Activated CD4-positive, alpha-beta T cell treated with anti-CD3 and anti-CD28 coated beads, Interleukin-2, amount 10 ng/mL, durations not matched to agents 7 days and 5 days (primary cell): ENCODE measurements around the gene NUDT7. TPM values are rescaled to one million over a fixed set of nuclear protein-coding genes. Genes with fewer than 3 reads are reported as not detected.
A peak's percentile ranks its signal among the peaks of the same experiment; 100 is the strongest.

ENCODE experiments used
- CTCF ChIA-PET: fragments of 350-600 bp; sonication (Branson Sonifier 250); formaldehyde crosslinking; loops from one replicate; lab custom pipeline; 2021; ENCODE audit warnings: antibody characterized with exemption; lab: Charles Lee
- POLR2A ChIA-PET: fragments of 350-600 bp; sonication (Branson Sonifier 250); formaldehyde crosslinking; loops from one replicate; lab custom pipeline; 2021; ENCODE audit warnings: antibody characterized with exemption; lab: Charles Lee
- DNase-seq: peaks from one replicate; pipeline ENCODE4 v3.0.0-alpha.2; 2020
- H3K27ac Mint-ChIP-seq: one replicate; pipeline ENCODE4 v1.8.0; 2021; ENCODE audit warnings: mild to moderate bottlenecking, moderate library complexity, mixed read lengths
- H3K27me3 Mint-ChIP-seq: one replicate; pipeline ENCODE4 v1.8.0; 2021; ENCODE audit warnings: mixed read lengths
- H3K36me3 Mint-ChIP-seq: one replicate; pipeline ENCODE4 v1.8.0; 2021; ENCODE audit warnings: low read depth, mixed read lengths
- H3K4me1 Mint-ChIP-seq: one replicate; pipeline ENCODE4 v1.8.0; 2021; ENCODE audit warnings: mixed read lengths
- H3K4me3 Mint-ChIP-seq: one replicate; pipeline ENCODE4 v1.8.0; 2021; ENCODE audit warnings: mild to moderate bottlenecking, moderate library complexity, mixed read lengths
- H3K9me3 Mint-ChIP-seq: one replicate; pipeline ENCODE4 v1.8.0; 2021; ENCODE audit warnings: mixed read lengths
- total RNA-seq, 2 experiments: library from RNA; stranded (reverse); gene quantifications; one replicate each; pipeline ENCODE4 v1.2.3, GENCODE V29; 2021

The NUDT7 gene
- 1 to 10 TPM; 6.8 to 8.4 TPM for total RNA-seq

GRCh38 chr16:77722309-77723107 is at the start of gene NUDT7:
NUDT7 (plus strand) TSS chr16:77722514; CDS start chr16:77722583, 69 bp downstream.
- Mint-ChIP-seq H3K27me3 (no peaks in the 10 kb centered on the region), H3K4me3 (peak within 1 kb of the TSS; percentile 79), H3K36me3 (no peaks in the 10 kb centered on the region), H3K4me1 (peaks cover 12% of the 10 kb centered on the region), H3K27ac (peak within 1 kb of the TSS; percentile 80), H3K9me3 (peaks cover 4% of the 10 kb centered on the region)
- ChIA-PET POLR2A (interaction anchor here (0.6 kb wide), 1 partner anchor 67 kb away, joined by 3 read pairs; no protein-coding TSS in a partner anchor), CTCF (interaction anchor here (0.6 kb wide), 1 partner anchor 977 kb away, joined by 3 read pairs; no protein-coding TSS in a partner anchor)
- DNase-seq: peak; percentile 97

- no peaks in the 10 kb centered on the region for H3K4me1 Mint-ChIP-seq
- H3K4me3 Mint-ChIP-seq: no peak overlapping the region
- CTCF ChIA-PET: interaction anchor here (0.9 to 1.2 kb wide), 3 partner anchors 14 to 328 kb away, joined by 3 to 4 read pairs (median 4); no protein-coding TSS in a partner anchor
- no peak for DNase-seq
- H3K36me3 Mint-ChIP-seq: no peaks in the 10 kb centered on the region
- H3K9me3 Mint-ChIP-seq: no peaks in the 10 kb centered on the region
- POLR2A ChIA-PET: no interaction called here
- H3K27me3 Mint-ChIP-seq: no peaks in the 10 kb centered on the region
- H3K27ac Mint-ChIP-seq: no peak overlapping the region
Measured at GRCh38 chr16:77674888-77675287, 47.4 kb upstream of the NUDT7 start.

GRCh38 chr16:77675464-77676324 is 46.6 kb upstream of the NUDT7 start:
- Mint-ChIP-seq H3K27me3 (no peaks in the 10 kb centered on the region), H3K4me1 (no peaks in the 10 kb centered on the region), H3K4me3 (no peak overlapping the region), H3K9me3 (no peaks in the 10 kb centered on the region), H3K36me3 (no peaks in the 10 kb centered on the region), H3K27ac (no peak overlapping the region)
- CTCF ChIA-PET: interaction anchor here (0.9 to 1.2 kb wide), 2 partner anchors 14 to 304 kb away, joined by 3 to 4 read pairs; no protein-coding TSS in a partner anchor
- DNase-seq: peak; percentile 72
- POLR2A ChIA-PET: no interaction called here

GRCh38 chr16:77677129-77677528 is 45.2 kb upstream of the NUDT7 start:
- Mint-ChIP-seq H3K4me1 (no peaks in the 10 kb centered on the region), H3K4me3 (no peak overlapping the region), H3K9me3 (no peaks in the 10 kb centered on the region), H3K36me3 (no peaks in the 10 kb centered on the region), H3K27me3 (no peaks in the 10 kb centered on the region), H3K27ac (no peak overlapping the region)
- no peak for DNase-seq
- POLR2A ChIA-PET: no interaction called here
- CTCF ChIA-PET: interaction anchor here (0.9 kb wide), 1 partner anchor 326 kb away, joined by 3 read pairs; no protein-coding TSS in a partner anchor

GRCh38 chr16:77679391-77679790 is 42.9 kb upstream of the NUDT7 start:
- Mint-ChIP-seq H3K4me3 (no peak overlapping the region), H3K27me3 (no peaks in the 10 kb centered on the region), H3K36me3 (no peaks in the 10 kb centered on the region), H3K9me3 (no peaks in the 10 kb centered on the region), H3K4me1 (no peaks in the 10 kb centered on the region), H3K27ac (no peak overlapping the region)
- no peak for DNase-seq
- ChIA-PET CTCF (no interaction called here), POLR2A (no interaction called here)

GRCh38 chr16:77679901-77680300 is 42.4 kb upstream of the NUDT7 start:
- ChIA-PET POLR2A (no interaction called here), CTCF (no interaction called here)
- no peak for DNase-seq
- no peak overlapping the region for H3K27ac Mint-ChIP-seq
- no peaks in the 10 kb centered on the region for H3K27me3 Mint-ChIP-seq
- H3K9me3 Mint-ChIP-seq: no peaks in the 10 kb centered on the region
- H3K4me1 Mint-ChIP-seq: no peaks in the 10 kb centered on the region
- no peaks in the 10 kb centered on the region for H3K36me3 Mint-ChIP-seq
- H3K4me3 Mint-ChIP-seq: no peak overlapping the region

- H3K4me3 Mint-ChIP-seq: no peak overlapping the region
- no peak for DNase-seq
- no peaks in the 10 kb centered on the region for H3K4me1 Mint-ChIP-seq
- ChIA-PET CTCF (no interaction called here), POLR2A (no interaction called here)
- no peak overlapping the region for H3K27ac Mint-ChIP-seq
- H3K27me3 Mint-ChIP-seq: no peaks in the 10 kb centered on the region
- no peaks in the 10 kb centered on the region for H3K9me3 Mint-ChIP-seq
- H3K36me3 Mint-ChIP-seq: no peaks in the 10 kb centered on the region
Measured at GRCh38 chr16:77680496-77680895, 41.8 kb upstream of the NUDT7 start.

- CTCF ChIA-PET: interaction anchor here (0.6 kb wide), 1 partner anchor 396 kb away, joined by 5 read pairs; no protein-coding TSS in a partner anchor
- POLR2A ChIA-PET: no interaction called here
- Mint-ChIP-seq H3K4me1 (no peaks in the 10 kb centered on the region), H3K9me3 (no peaks in the 10 kb centered on the region), H3K27me3 (no peaks in the 10 kb centered on the region), H3K36me3 (no peaks in the 10 kb centered on the region), H3K4me3 (no peak overlapping the region), H3K27ac (no peak overlapping the region)
- DNase-seq: no peak
Measured at GRCh38 chr16:77682586-77682985, 39.7 kb upstream of the NUDT7 start.

GRCh38 chr16:77683397-77684180 is 38.7 kb upstream of the NUDT7 start:
- H3K27ac Mint-ChIP-seq: no peak overlapping the region
- no peak overlapping the region for H3K4me3 Mint-ChIP-seq
- no peaks in the 10 kb centered on the region for H3K4me1 Mint-ChIP-seq
- no peaks in the 10 kb centered on the region for H3K9me3 Mint-ChIP-seq
- H3K36me3 Mint-ChIP-seq: no peaks in the 10 kb centered on the region
- ChIA-PET CTCF (no interaction called here), POLR2A (no interaction called here)
- H3K27me3 Mint-ChIP-seq: no peaks in the 10 kb centered on the region
- no peak for DNase-seq

- Mint-ChIP-seq H3K4me3 (no peak overlapping the region), H3K27ac (no peak overlapping the region), H3K36me3 (no peaks in the 10 kb centered on the region), H3K4me1 (no peaks in the 10 kb centered on the region), H3K9me3 (no peaks in the 10 kb centered on the region), H3K27me3 (no peaks in the 10 kb centered on the region)
- no peak for DNase-seq
- ChIA-PET POLR2A (no interaction called here), CTCF (no interaction called here)
Measured at GRCh38 chr16:77684181-77684526, 38.2 kb upstream of the NUDT7 start.

- H3K4me3 Mint-ChIP-seq: no peak overlapping the region
- no peak overlapping the region for H3K27ac Mint-ChIP-seq
- no peaks in the 10 kb centered on the region for H3K9me3 Mint-ChIP-seq
- CTCF ChIA-PET: no interaction called here
- H3K27me3 Mint-ChIP-seq: no peaks in the 10 kb centered on the region
- no peaks in the 10 kb centered on the region for H3K4me1 Mint-ChIP-seq
- DNase-seq: no peak
- no peaks in the 10 kb centered on the region for H3K36me3 Mint-ChIP-seq
- POLR2A ChIA-PET: no interaction called here
Measured at GRCh38 chr16:77686385-77686784, 35.9 kb upstream of the NUDT7 start.

- Mint-ChIP-seq H3K36me3 (no peaks in the 10 kb centered on the region), H3K27me3 (peaks cover 4% of the 10 kb centered on the region), H3K27ac (no peak overlapping the region), H3K4me1 (no peaks in the 10 kb centered on the region), H3K4me3 (no peak overlapping the region), H3K9me3 (no peaks in the 10 kb centered on the region)
- POLR2A ChIA-PET: no interaction called here
- CTCF ChIA-PET: no interaction called here
- no peak for DNase-seq
Measured at GRCh38 chr16:77689971-77690370, 32.3 kb upstream of the NUDT7 start.
